Cardiac muscle cell (in vitro differentiated cells and primary cell): Measurements from ENCODE around the gene SSBP3. TPM values are rescaled to one million over a fixed set of nuclear protein-coding genes. Genes with fewer than 3 reads are reported as not detected.

Experiments used
- DNase-seq, 2 donors: peaks; one replicate each; pipeline versions ENCODE4 v3.0.0 to v3.0.0-alpha.2; 2010 to 2017; ENCODE audit warnings: low read depth in 1 of 2, low spot score in 1 of 2
- H3K27ac ChIP-seq: fragments of 200-600 bp; sonication (generic); 2 replicates; pipeline ENCODE4 v1.5.1; 2016
- H3K27me3 ChIP-seq: fragments of 200-600 bp; sonication (generic); 2 replicates; pipeline ENCODE4 v1.6.0; 2016; ENCODE audit warnings: control low read depth
- H3K36me3 ChIP-seq: fragments of 200-600 bp; sonication (generic); 2 replicates; pipeline ENCODE4 v1.5.1; 2016; ENCODE audit warnings: control low read depth
- H3K4me1 ChIP-seq: fragments of 200-600 bp; sonication (generic); 2 replicates; pipeline ENCODE4 v1.8.1; 2017; ENCODE audit warnings: low read depth, mild to moderate bottlenecking, mixed run types
- H3K4me3 ChIP-seq: fragments of 200-600 bp; sonication (generic); 2 replicates; pipeline ENCODE4 v1.5.1; 2016; ENCODE audit warnings: mild to moderate bottlenecking
- H3K9me3 ChIP-seq: fragments of 200-600 bp; sonication (generic); 2 replicates; pipeline ENCODE4 v1.5.1; 2017; ENCODE audit warnings: low read depth, mild to moderate bottlenecking, control low read depth
- CTCF ChIP-seq: IDR thresholded peaks from 2 replicates; pipeline ENCODE4 v1.5.1; 2012; ENCODE audit warnings: low read depth, mild to moderate bottlenecking, low read length
- polyA plus RNA-seq: library from polyadenylated mRNA; unstranded; fragments of >200 nt; fragmentation: Nextera tagmentation; extraction: Ambion mirVana; gene quantifications from 2 replicates; pipeline ENCODE4 v1.2.1, GENCODE V29; 2016
- total RNA-seq: library from RNA; depleted of rRNA; stranded (reverse); fragments of >200 nt; gene quantifications from 2 replicates; pipeline ENCODE4 v1.2.3, GENCODE V29; 2016

Gene SSBP3
- total and polyA plus RNA-seq, 2 experiments from 2014 or later = 40.2 to 81.0 TPM

GRCh38 chr1:54357967-54358366 lies 48.2 kb downstream of the SSBP3 start:
- H3K27ac ChIP-seq = peak overlapping the region; percentile 92
- peaks cover 75% of the 10 kb centered on the region for H3K4me1 ChIP-seq

DNA sequence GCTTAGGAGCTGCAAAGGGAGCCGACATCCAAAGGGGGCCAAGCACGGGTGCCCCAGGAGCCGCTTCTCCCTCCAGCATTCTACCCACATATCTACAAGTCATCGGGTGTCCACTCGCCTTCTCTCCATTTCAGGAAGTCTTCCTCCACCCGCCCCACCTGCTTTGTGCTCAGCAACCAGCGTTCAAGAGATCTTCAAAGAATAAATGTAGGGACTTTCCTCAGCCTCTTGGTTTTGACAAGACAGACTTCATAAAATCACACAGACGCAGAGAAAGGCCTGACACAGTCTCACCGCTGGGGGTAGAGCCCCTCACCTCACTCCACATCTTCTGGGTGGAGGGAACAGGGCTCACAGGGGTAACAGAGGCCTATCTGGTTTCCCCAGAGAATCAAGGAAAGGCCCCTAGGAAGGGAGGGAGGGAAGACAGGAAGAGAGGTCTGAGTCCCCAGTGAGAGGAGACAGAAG lies 49.5 kb downstream of the SSBP3 start:
- H3K4me1 ChIP-seq = peaks cover 78% of the 10 kb centered on the region
- H3K27ac ChIP-seq = peak overlapping the region; percentile 92
- no peaks in the 10 kb centered on the region for H3K36me3 ChIP-seq
- no peaks in the 10 kb centered on the region for H3K9me3 ChIP-seq
- H3K27me3 ChIP-seq = no peaks in the 10 kb centered on the region
- H3K4me3 ChIP-seq = no peak overlapping the region
- no peak for TF ChIP-seq CTCF
- DNase-seq = no peak

More at GRCh38 chr1:54357967-54358366, 48.2 kb downstream of the SSBP3 start:
- Histone ChIP-seq H3K36me3 (no peaks in the 10 kb centered on the region), H3K4me3 (no peak overlapping the region), H3K27me3 (no peaks in the 10 kb centered on the region), H3K9me3 (no peaks in the 10 kb centered on the region)
- no peak for DNase-seq
- TF ChIP-seq CTCF = no peak

DNA sequence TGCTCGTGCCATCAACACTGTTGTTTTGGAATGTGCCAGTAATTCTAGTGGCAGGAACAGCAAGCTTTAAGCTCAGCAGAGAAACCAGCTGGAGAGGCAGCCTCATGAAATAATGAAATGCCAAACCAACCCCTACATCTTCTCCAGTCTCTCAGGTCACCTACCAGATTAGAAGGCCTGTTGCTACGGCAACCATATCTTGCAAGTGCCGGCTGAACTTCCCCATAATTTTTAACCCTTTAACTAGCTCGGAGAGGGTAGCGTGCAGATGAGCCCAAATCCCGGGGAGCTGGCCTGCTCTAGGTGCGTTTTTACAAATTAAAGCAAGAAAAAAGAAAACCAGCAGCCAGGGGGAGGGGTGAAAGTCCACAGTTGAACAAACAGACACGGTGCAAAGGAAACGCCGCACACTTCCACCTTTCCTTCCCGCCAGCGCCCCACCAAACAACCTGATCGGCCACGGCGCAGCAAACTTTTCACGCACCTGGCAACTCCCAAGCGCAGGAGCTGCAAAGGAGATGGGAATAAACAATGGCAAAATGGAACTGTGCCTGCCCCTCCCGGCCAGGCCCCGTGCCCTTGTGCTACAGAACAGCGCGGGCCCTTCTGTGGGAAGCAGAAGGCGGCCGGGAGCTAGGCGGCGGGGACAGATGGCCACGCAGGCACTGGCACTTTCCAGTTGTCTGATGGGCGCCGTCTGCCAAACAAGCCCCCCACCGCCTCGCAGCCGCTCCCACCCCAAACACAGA lies 50.1 kb downstream of the SSBP3 start:
- Histone ChIP-seq H3K4me3 (peak overlapping the region; percentile 6), H3K27me3 (no peaks in the 10 kb centered on the region), H3K4me1 (peaks cover 76% of the 10 kb centered on the region), H3K36me3 (no peaks in the 10 kb centered on the region), H3K9me3 (no peaks in the 10 kb centered on the region), H3K27ac (peak overlapping the region; percentile 92)
- peak; percentile 43 to 89 for DNase-seq
- TF ChIP-seq CTCF = no peak

GRCh38 chr1:54354899-54355298 lies 51.3 kb downstream of the SSBP3 start:
- Histone ChIP-seq H3K9me3 (no peaks in the 10 kb centered on the region), H3K36me3 (no peaks in the 10 kb centered on the region), H3K27ac (peak overlapping the region; percentile 92), H3K4me1 (peaks cover 73% of the 10 kb centered on the region), H3K4me3 (no peak overlapping the region), H3K27me3 (no peaks in the 10 kb centered on the region)
- no peak for DNase-seq
- no peak for TF ChIP-seq CTCF

DNA sequence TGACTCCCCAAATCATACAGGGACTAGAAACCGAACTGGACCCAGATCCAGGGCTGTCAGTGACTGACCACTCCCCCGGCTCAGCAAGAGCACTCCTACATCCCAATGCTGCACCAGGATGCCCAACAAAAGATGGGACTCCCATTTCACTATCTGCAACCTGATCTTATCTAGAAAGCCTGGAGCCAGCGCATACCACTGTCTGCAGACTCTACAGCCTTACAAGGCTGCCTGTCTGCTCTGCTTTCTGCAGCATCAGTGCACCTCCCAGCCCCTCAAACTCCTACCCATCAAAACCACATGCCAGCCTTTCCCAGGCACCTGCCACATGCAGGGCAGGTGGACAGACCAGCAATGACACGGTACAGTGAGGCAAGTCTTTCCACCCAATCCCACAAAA lies 52.2 kb downstream of the SSBP3 start:
- H3K27me3 ChIP-seq = no peaks in the 10 kb centered on the region
- H3K4me3 ChIP-seq = no peak overlapping the region
- H3K27ac ChIP-seq = peak overlapping the region; percentile 92
- peaks cover 63% of the 10 kb centered on the region for H3K4me1 ChIP-seq
- H3K9me3 ChIP-seq = no peaks in the 10 kb centered on the region
- H3K36me3 ChIP-seq = no peaks in the 10 kb centered on the region
- no peak for TF ChIP-seq CTCF
- DNase-seq = no peak
